Ectodermal cell (in vitro differentiated cells): Measurements from ENCODE around the gene NAXD. TPM values are rescaled to one million over a fixed set of nuclear protein-coding genes. Genes with fewer than 3 reads are reported as not detected.
"Not testable (repeated sequence)": the region's sequence is repeated elsewhere in the genome, so short reads cannot be mapped to it uniquely, and the experiment has no call there.

Experiments
- H3K27ac ChIP-seq: 2 replicates; pipeline ENCODE4 v1.7.0; 2013; ENCODE audit warnings: mild to moderate bottlenecking, low read depth, low read length; ENCODE audit not compliant: insufficient read depth, poor library complexity, severe bottlenecking
- H3K27me3 ChIP-seq: 2 replicates; pipeline ENCODE4 v1.7.0; 2013; ENCODE audit warnings: mild to moderate bottlenecking, low read length; ENCODE audit not compliant: insufficient read depth, control insufficient read depth, poor library complexity, severe bottlenecking
- H3K36me3 ChIP-seq: one replicate; pipeline ENCODE4 v1.7.0; 2013; ENCODE audit warnings: low read length; ENCODE audit not compliant: control insufficient read depth, insufficient read depth
- H3K4me1 ChIP-seq: one replicate; pipeline ENCODE4 v1.7.0; 2013; ENCODE audit warnings: low read length; ENCODE audit not compliant: control insufficient read depth, insufficient read depth
- H3K4me3 ChIP-seq: 2 replicates; pipeline ENCODE4 v1.7.0; 2013; ENCODE audit warnings: low read depth, low read length, control low read depth; ENCODE audit not compliant: insufficient read depth
- H3K9me3 ChIP-seq: 2 replicates; pipeline ENCODE4 v1.7.0; 2013; ENCODE audit warnings: mild to moderate bottlenecking, low read length, moderate library complexity; ENCODE audit not compliant: control insufficient read depth
- WGBS, 2 experiments: methylation state at CpG; one replicate each; pipeline ENCODE4 v1.1.7; 2013; ENCODE audit warnings: missing lambda C conversion rate in 2 of 2; 5-methylcytosine and 5-hydroxymethylcytosine counted together
- polyA plus RNA-seq, 4 experiments: library from polyadenylated mRNA; stranded (reverse); fragments of 50-300 nt; gene quantifications; one replicate each; pipeline ENCODE4 v1.2.3, GENCODE V29; 2013

NAXD gene
- 27.7 TPM for polyA plus RNA-seq (2013, experiment 1 of 4)
- polyA plus RNA-seq (2013, experiment 2 of 4), result 29.9 TPM
- polyA plus RNA-seq (2013, experiment 3 of 4), result 20.7 TPM
- 22.2 TPM for polyA plus RNA-seq (2013, experiment 4 of 4)

DNA sequence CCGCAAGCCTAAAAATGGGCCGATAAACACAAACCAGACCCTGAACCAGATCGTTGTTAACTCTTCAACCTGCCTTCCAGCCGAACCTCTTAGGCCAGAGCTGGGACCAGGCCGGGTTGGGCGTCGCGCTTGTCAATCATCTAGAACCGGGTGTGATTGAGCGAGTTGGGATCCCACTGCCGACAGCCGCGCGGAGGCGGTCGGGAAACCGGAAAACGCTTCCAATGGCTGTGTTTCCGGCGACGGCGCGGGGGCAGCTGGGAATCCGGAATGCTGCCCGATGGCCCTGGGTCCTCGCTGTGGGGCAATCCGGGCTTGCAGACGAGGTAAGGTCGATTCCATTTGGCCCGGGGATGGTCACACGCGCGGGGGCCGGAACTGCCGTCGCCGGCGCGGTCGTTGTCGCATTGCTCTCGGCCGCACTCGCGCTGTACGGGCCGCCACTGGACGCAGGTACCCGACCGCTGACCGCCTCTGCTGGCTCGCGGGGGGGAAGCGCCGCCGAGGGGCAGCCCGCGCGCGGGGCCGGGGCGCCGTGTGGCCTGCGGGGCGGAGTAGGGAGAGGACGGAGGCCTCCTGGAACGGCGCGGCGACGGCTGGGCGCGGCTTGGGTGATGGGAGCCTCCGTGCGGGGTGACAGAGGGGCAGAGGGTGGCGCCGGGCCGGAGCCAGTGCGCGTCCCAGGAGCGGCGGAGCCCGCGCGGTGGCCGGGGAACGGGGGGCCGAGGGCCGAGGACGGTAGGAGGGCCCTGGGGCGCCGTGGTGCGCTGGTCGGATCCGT, at the start of gene NAXD:
Gene NAXD (plus strand): TSS at position 224 of the 781 bp plus-strand sequence. CDS start 57 bp downstream, at position 281.
- Histone ChIP-seq H3K27ac (no peak within 1 kb of the TSS), H3K9me3 (no peaks in the 10 kb centered on the region), H3K4me1 (peaks cover 1% of the 10 kb centered on the region), H3K27me3 (peaks cover 21% of the 10 kb centered on the region), H3K4me3 (peak within 1 kb of the TSS; percentile 79), H3K36me3 (no peaks in the 10 kb centered on the region)
- WGBS, 2 experiments, result 2 to 3% methylated on average over 95 of the region's 95 CpGs

DNA sequence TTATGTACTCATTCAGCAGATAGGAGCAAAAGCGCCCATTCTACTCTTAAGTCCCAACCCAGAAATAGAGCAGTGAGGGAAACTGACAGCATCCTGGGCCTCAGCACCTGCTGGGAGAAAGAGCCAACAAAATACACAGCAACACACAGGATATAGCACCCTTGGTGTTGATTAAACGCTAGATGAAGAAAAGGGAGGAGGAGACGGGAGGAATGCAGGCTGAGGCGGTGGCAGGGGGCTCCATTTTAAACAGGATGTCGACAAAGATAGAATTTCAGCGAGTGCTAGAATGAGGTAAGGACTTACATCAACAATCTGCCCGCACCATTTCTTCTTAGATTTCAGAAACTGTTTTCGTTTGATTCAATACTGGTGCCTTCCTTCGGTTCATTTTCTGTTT, 49.2 kb upstream of the NAXD start:
- Histone ChIP-seq H3K36me3 (no peaks in the 10 kb centered on the region), H3K9me3 (no peaks in the 10 kb centered on the region), H3K4me1 (no peaks in the 10 kb centered on the region), H3K27me3 (peaks cover 36% of the 10 kb centered on the region), H3K27ac (no peak overlapping the region), H3K4me3 (no peak overlapping the region)
- 78 to 80% methylated on average over 8 to 9 of the region's 9 CpGs for WGBS, 2 experiments

GRCh38 chr13:110568612-110569011, 46.7 kb upstream of the NAXD start:
- Histone ChIP-seq H3K27me3 (peaks cover 12% of the 10 kb centered on the region), H3K36me3 (no peaks in the 10 kb centered on the region), H3K9me3 (no peaks in the 10 kb centered on the region), H3K4me3 (no peak overlapping the region), H3K27ac (no peak overlapping the region), H3K4me1 (no peaks in the 10 kb centered on the region)
- WGBS, 2 experiments, result 89 to 96% methylated on average over 3 of the region's 3 CpGs

DNA sequence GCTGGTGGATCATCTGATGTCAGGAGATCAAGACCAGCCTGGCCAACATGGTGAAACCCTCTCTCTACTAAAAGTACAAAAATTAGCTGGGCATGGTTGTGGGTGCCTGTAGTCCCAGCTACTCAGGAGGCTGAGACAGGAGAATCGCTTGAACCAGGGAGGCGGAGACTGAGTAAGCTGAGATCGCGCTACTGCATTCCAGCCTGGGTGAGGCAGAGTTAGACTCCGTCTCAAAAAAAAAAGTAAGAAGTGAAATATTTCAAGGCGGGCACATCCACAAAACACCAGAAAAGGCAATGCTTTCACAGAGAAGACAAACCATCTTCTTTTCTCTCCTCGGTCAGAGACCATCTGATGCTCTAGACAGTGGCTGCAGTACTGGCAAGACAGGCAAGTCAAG, 45.4 kb upstream of the NAXD start:
- H3K36me3 ChIP-seq, result not testable (repeated sequence)
- WGBS, 2 experiments, result 82 to 86% methylated on average over 7 of the region's 7 CpGs

DNA sequence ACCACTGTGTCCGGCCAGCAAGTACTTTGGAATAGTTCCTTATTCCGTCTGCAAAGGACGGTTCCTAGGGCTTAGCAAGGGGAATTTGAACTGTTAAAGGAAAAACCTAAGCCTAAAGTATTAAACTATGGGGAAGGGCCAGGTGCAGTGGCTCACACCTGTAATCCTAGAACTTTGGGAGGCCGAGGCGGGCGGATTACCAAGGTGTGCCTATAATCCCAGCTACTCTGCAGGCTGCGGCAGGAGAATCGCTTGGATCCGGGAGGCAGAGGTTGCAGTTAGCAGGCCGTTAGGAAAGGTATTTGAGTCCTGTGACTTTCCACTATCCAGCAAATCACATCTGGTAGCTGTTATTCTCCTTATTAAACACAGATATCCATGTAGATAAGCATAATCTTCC, 44.5 kb upstream of the NAXD start:
- Histone ChIP-seq H3K36me3 (no peaks in the 10 kb centered on the region), H3K27me3 (no peaks in the 10 kb centered on the region), H3K9me3 (no peaks in the 10 kb centered on the region), H3K4me1 (peaks cover 3% of the 10 kb centered on the region), H3K27ac (no peak overlapping the region), H3K4me3 (no peak overlapping the region)
- WGBS, 2 experiments, result 90 to 92% methylated on average over 10 of the region's 10 CpGs

More for the DNA sequence above, 45.4 kb upstream of the NAXD start:
- H3K27me3 ChIP-seq, H3K27ac ChIP-seq, H3K4me3 ChIP-seq, H3K4me1 ChIP-seq, H3K9me3 ChIP-seq: not testable (repeated sequence)

GRCh38 chr13:110571896-110572777, 43.2 kb upstream of the NAXD start:
- H3K4me3 ChIP-seq, result no peak overlapping the region
- no peaks in the 10 kb centered on the region for H3K27me3 ChIP-seq
- no peaks in the 10 kb centered on the region for H3K36me3 ChIP-seq
- H3K9me3 ChIP-seq, result no peaks in the 10 kb centered on the region
- 88 to 93% methylated on average over 20 of the region's 20 CpGs for WGBS, 2 experiments
- no peak overlapping the region for H3K27ac ChIP-seq
- peaks cover 3% of the 10 kb centered on the region for H3K4me1 ChIP-seq

DNA sequence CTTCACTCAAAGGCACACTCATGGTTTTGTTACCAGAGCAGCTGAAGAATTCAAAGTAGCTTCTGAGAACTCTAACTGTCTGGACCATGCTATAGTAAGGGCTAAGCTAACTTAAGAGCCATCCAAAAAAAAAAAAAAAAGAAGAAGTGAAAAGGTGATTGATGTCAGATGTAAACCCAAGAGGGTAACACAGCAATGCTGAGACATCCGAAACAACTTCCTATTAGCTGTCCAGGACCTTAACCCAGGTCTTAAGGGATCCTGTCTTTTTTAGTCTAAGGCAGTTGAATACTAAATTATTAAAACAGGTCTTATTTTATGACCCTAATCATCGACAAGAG, 42.6 kb upstream of the NAXD start:
- no peak overlapping the region for H3K27ac ChIP-seq
- H3K9me3 ChIP-seq, result no peaks in the 10 kb centered on the region
- no peaks in the 10 kb centered on the region for H3K27me3 ChIP-seq
- H3K36me3 ChIP-seq, result no peaks in the 10 kb centered on the region
- peaks cover 3% of the 10 kb centered on the region for H3K4me1 ChIP-seq
- no peak overlapping the region for H3K4me3 ChIP-seq
- WGBS, 2 experiments, result 86 to 92% methylated on average over 2 of the region's 2 CpGs

DNA sequence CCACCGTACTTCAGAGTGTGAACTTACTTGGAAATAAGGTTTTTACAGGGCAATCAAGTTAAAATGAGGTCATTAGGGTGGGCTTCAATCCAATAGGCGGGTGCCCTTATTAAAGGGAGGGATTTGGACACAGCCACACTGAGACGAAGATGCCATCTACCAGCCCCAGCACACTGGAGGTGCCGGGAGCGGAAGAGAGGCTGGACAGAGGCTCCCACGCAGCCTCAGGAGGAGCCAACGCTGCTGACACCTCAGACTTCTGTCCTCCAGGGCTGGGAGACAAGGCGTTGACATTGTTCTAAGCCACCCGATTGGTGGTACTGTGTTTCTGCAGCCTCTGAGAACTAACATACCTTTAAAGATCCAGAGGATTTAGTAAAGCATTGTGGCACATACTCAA, 41.2 kb upstream of the NAXD start:
- no peaks in the 10 kb centered on the region for H3K36me3 ChIP-seq
- no peaks in the 10 kb centered on the region for H3K9me3 ChIP-seq
- H3K4me3 ChIP-seq, result no peak overlapping the region
- 84 to 88% methylated on average over 9 of the region's 9 CpGs for WGBS, 2 experiments
- peaks cover 3% of the 10 kb centered on the region for H3K4me1 ChIP-seq
- H3K27me3 ChIP-seq, result no peaks in the 10 kb centered on the region
- H3K27ac ChIP-seq, result no peak overlapping the region

GRCh38 chr13:110575322-110576069, 39.8 kb upstream of the NAXD start:
- H3K4me3 ChIP-seq, result no peak overlapping the region
- no peaks in the 10 kb centered on the region for H3K9me3 ChIP-seq
- no peaks in the 10 kb centered on the region for H3K36me3 ChIP-seq
- WGBS, 2 experiments, result 44 to 56% methylated on average over 15 of the region's 15 CpGs
- H3K27me3 ChIP-seq, result no peaks in the 10 kb centered on the region
- no peak overlapping the region for H3K27ac ChIP-seq
- peaks cover 3% of the 10 kb centered on the region for H3K4me1 ChIP-seq

DNA sequence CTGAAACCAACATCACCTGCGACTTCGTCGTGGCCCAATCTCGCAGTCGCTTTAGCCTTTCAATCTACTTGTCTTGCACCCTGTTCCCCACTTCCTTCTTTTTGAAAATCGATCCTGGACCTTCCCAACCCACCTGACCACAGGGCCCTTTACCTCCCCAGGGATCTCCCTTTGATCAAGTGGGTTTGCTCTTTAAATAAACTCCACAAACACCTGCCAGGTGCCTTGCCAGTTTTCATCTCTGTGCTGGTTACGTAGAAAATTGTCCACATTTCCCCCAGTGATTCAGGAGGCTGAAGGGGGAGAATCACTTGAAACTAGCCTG, 39.3 kb upstream of the NAXD start:
- Histone ChIP-seq H3K4me3 (no peak overlapping the region), H3K4me1 (peaks cover 3% of the 10 kb centered on the region), H3K9me3 (no peaks in the 10 kb centered on the region), H3K27ac (no peak overlapping the region), H3K36me3 (no peaks in the 10 kb centered on the region), H3K27me3 (no peaks in the 10 kb centered on the region)
- WGBS, 2 experiments, result 90 to 92% methylated on average over 7 of the region's 7 CpGs
